SK-N-SH (cell line): ENCODE measurements around the gene GRIK5. TPM values are rescaled to one million over a fixed set of nuclear protein-coding genes. Genes with fewer than 3 reads are reported as not detected.

ENCODE experiments used
- CTCF ChIA-PET: fragments of 300-600, 350-600 bp; formaldehyde crosslinking; extraction: SDS; loops from one replicate; lab custom pipeline; 2021; lab: Yijun Ruan, JAX
- POLR2A ChIA-PET: fragments of 350-600 bp; sonication (Branson Sonifier 250); formaldehyde crosslinking; extraction: SDS; loops from one replicate; lab custom pipeline; 2020; ENCODE audit warnings: antibody characterized with exemption, inconsistent platforms; lab: Yijun Ruan, JAX
- DNase-seq: peaks from one replicate; pipeline ENCODE4 v3.0.0; 2012
- H2AFZ ChIP-seq: fragments of 200-600 bp; sonication (generic); 2 replicates; pipeline ENCODE4 v1.8.1; 2016; ENCODE audit warnings: antibody characterized with exemption, mild to moderate bottlenecking, low read depth
- H3F3A ChIP-seq: fragments of 200-600 bp; sonication (generic); replicated peaks from 2 replicates; pipeline ENCODE3; 2016; ENCODE audit warnings: antibody characterized with exemption, mild to moderate bottlenecking; ENCODE audit not compliant: insufficient read depth
- H3K27ac ChIP-seq, 2 experiments: fragments of 200-500 bp in 1 of 2; fragments of 200-600 bp in 1 of 2; sonication (Bioruptor generic) in 1 of 2; sonication (generic), shearing (Covaris generic) in 1 of 2; 2 replicates each; pipeline versions ENCODE4 v1.5.1 to v1.6.1; 2014 to 2016; ENCODE audit warnings: low read depth in 2 of 2, inconsistent platforms in 1 of 2, low read length in 1 of 2, mild to moderate bottlenecking in 1 of 2, mixed read lengths in 1 of 2
- H3K27me3 ChIP-seq: fragments of 200-600 bp; sonication (generic), shearing (Covaris generic); 2 replicates; pipeline ENCODE4 v1.6.1; 2016; ENCODE audit warnings: mixed run types; ENCODE audit not compliant: insufficient read depth
- H3K36me3 ChIP-seq, 2 experiments: fragments of 200-500 bp in 1 of 2; fragments of 200-600 bp in 1 of 2; sonication (Bioruptor generic) in 1 of 2; sonication (generic) in 1 of 2; replicated peaks in 1 of 2; 2 replicates each; pipeline versions ENCODE3 to v1.5.1; 2014 to 2016; ENCODE audit warnings: low read length in 1 of 2, mild to moderate bottlenecking in 1 of 2; ENCODE audit not compliant: insufficient read depth in 2 of 2, control insufficient read depth in 1 of 2
- H3K4me1 ChIP-seq, 2 experiments: fragments of 200-500 bp in 1 of 2; fragments of 200-600 bp in 1 of 2; sonication (Bioruptor generic) in 1 of 2; sonication (generic), shearing (Covaris generic) in 1 of 2; 2 replicates each; pipeline versions ENCODE4 v1.5.1 to v1.6.1; 2014 to 2016; ENCODE audit warnings: low read depth in 1 of 2, low read length in 1 of 2, mixed run types in 1 of 2; ENCODE audit not compliant: insufficient read depth in 2 of 2, control insufficient read depth in 1 of 2
- H3K4me2 ChIP-seq: fragments of 200-600 bp; sonication (generic), shearing (Covaris generic); 2 replicates; pipeline ENCODE4 v1.6.1; 2017; ENCODE audit warnings: mixed run types
- H3K4me3 ChIP-seq, 2 experiments: fragments of 200-500 bp in 1 of 2; fragments of 200-600 bp in 1 of 2; sonication (Bioruptor generic) in 1 of 2; sonication (generic), shearing (Covaris generic) in 1 of 2; 2 replicates each; pipeline versions ENCODE4 v1.5.1 to v1.8.1; 2014 to 2016; ENCODE audit warnings: low read depth in 2 of 2, inconsistent platforms in 1 of 2, low read length in 1 of 2, mild to moderate bottlenecking in 1 of 2, mixed read lengths in 1 of 2, moderate library complexity in 1 of 2
- H3K79me2 ChIP-seq: fragments of 200-600 bp; sonication (generic); 2 replicates; pipeline ENCODE4 v1.8.1; 2017; ENCODE audit warnings: mild to moderate bottlenecking; ENCODE audit not compliant: insufficient read depth
- H3K9ac ChIP-seq: fragments of 200-600 bp; sonication (generic); 2 replicates; pipeline ENCODE4 v1.6.1; 2017; ENCODE audit warnings: mixed run types
- H3K9me2 ChIP-seq: fragments of 200-600 bp; sonication (generic); 2 replicates; pipeline ENCODE4 v1.6.1; 2017; ENCODE audit warnings: mixed run types
- H3K9me3 ChIP-seq: fragments of 200-600 bp; sonication (generic); 2 replicates; pipeline ENCODE4 v1.6.1; 2017; ENCODE audit warnings: mixed run types, mild to moderate bottlenecking, moderate library complexity
- H4K20me1 ChIP-seq: fragments of 200-600 bp; sonication (generic); 2 replicates; pipeline ENCODE4 v1.6.1; 2017; ENCODE audit warnings: mild to moderate bottlenecking, mixed run types; ENCODE audit not compliant: insufficient read depth
- CHD2 ChIP-seq: fragments of 150-350 bp; IDR thresholded peaks from 2 replicates; pipeline ENCODE4 v1.6.1; 2018; ENCODE audit warnings: low read length; ENCODE audit not compliant: partially characterized antibody
- FOXM1 ChIP-seq: IDR thresholded peaks from 2 replicates; pipeline ENCODE4 v1.4.0; 2012; ENCODE audit warnings: low read depth, mild to moderate bottlenecking
- NFIC ChIP-seq: IDR thresholded peaks from 2 replicates; pipeline ENCODE4 v1.4.0; 2012; ENCODE audit warnings: borderline replicate concordance
- RAD21 ChIP-seq: IDR thresholded peaks from 2 replicates; pipeline ENCODE4 v1.6.1; 2012; ENCODE audit warnings: mild to moderate bottlenecking, low read length
- RFX5 ChIP-seq: IDR thresholded peaks from 2 replicates; pipeline ENCODE4 v1.6.1; 2012; ENCODE audit warnings: mild to moderate bottlenecking, improper control_type of control experiment, low read length
- SIN3A ChIP-seq: IDR thresholded peaks from 2 replicates; pipeline ENCODE4 v1.6.1; 2012; ENCODE audit warnings: low read depth, mild to moderate bottlenecking, low read length, moderate library complexity, borderline replicate concordance
- WGBS: methylation state at CpG from one replicate; pipeline ENCODE4 v1.1.6; 2017; ENCODE audit warnings: low lambda C conversion rate; 5-methylcytosine and 5-hydroxymethylcytosine counted together
- polyA plus RNA-seq, 3 experiments: library from polyadenylated mRNA; depleted of rRNA; stranded (reverse); fragments of >200 nt; gene quantifications; 2 replicates each; pipeline ENCODE4 v1.2.3, GENCODE V29; 2012
- TF ChIP-seq, protein P1 (sequence below): fragments of 150-350 bp; IDR thresholded peaks from 2 replicates; pipeline ENCODE4 v1.6.1; 2016; ENCODE audit warnings: mild to moderate bottlenecking, low read depth, low read length
- TF ChIP-seq, protein P2 (sequence below): IDR thresholded peaks from 2 replicates; pipeline ENCODE4 v1.6.1; 2012; ENCODE audit warnings: mild to moderate bottlenecking, low read depth, low read length, moderate library complexity

The GRIK5 gene
- polyA plus RNA-seq, 1 of the 3 experiments (the other 2 are of a cell fraction): 2.4 TPM

DNA sequence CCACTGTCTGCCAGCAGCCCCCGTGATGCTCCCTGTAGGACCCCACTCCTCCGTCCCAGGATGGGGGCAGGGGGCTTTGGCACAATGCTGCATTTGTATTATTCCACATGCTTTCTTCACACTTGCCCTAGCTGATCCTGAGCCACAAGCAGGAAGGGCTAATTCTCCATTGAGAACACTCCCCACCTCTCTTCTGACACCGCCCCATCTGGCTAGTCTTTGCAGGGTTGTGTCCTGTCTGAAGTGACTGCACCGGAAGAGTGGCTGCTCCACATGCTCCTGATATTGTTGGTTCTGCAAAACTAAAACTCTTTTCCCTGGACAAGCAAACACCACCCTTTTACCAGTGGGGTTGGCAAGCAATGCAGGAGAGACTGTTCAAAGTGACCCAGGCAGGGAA, 23.9 kb upstream of the GRIK5 start:
- Histone ChIP-seq H3K27me3 (no peaks in the 10 kb centered on the region), H3K9me3 (no peaks in the 10 kb centered on the region), H3K4me1 (peaks cover 2 to 8% of the 10 kb centered on the region in 2 experiments; a peak in 3 of 4 replicates), H3K4me3 (no peak overlapping the region), H2AFZ (no peak overlapping the region), H3K79me2 (no peaks in the 10 kb centered on the region), H3F3A (peaks cover 3% of the 10 kb centered on the region), H3K9ac (no peak overlapping the region), H3K27ac (no peak overlapping the region), H3K4me2 (no peak overlapping the region), H3K9me2 (no peaks in the 10 kb centered on the region), H3K36me3 (no peaks in the 10 kb centered on the region), H4K20me1 (no peaks in the 10 kb centered on the region)
- no peak for DNase-seq
- ChIA-PET POLR2A (no interaction called here), CTCF (interaction anchor here (2.3 to 5.1 kb wide), 2 partner anchors 12 to 14 kb away, joined by 6 to 27 read pairs; no protein-coding TSS in a partner anchor)
- TF ChIP-seq, protein P1, sequence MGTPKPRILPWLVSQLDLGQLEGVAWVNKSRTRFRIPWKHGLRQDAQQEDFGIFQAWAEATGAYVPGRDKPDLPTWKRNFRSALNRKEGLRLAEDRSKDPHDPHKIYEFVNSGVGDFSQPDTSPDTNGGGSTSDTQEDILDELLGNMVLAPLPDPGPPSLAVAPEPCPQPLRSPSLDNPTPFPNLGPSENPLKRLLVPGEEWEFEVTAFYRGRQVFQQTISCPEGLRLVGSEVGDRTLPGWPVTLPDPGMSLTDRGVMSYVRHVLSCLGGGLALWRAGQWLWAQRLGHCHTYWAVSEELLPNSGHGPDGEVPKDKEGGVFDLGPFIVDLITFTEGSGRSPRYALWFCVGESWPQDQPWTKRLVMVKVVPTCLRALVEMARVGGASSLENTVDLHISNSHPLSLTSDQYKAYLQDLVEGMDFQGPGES: no peak
- WGBS: 77% methylated on average over 4 of the region's 4 CpGs

DNA sequence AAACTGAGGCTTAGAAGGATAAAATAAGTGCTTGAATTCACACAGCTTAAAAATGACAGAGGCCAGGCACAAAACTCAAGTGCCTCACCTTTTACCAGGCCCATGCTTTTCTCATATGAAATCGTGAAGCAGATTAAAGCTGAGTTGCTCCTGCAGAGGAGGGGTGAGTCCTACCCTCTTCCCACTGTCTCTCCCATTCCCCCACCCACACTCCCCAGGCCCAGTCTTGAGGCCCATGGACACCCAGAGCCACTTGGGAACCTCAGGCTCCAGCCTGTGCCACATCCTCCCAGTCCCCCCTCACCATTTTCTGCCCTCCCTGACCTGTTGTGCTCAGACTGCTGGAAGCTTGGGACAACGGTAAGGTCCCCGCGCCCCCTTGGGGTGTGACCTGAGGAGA, 23.5 kb upstream of the GRIK5 start:
- ChIA-PET CTCF (interaction anchor here (5.1 kb wide), 1 partner anchor 15 kb away, joined by 27 read pairs; no protein-coding TSS in a partner anchor), POLR2A (no interaction called here)
- no peaks in the 10 kb centered on the region for H3K36me3 ChIP-seq
- peaks cover 5 to 6% of the 10 kb centered on the region in 2 experiments; a peak in 3 of 4 replicates for H3K4me1 ChIP-seq
- no peaks in the 10 kb centered on the region for H3K9me2 ChIP-seq
- H3K27me3 ChIP-seq: no peaks in the 10 kb centered on the region
- TF ChIP-seq RFX5 (no peak), SIN3A (no peak), NFIC (no peak), CHD2 (no peak), FOXM1 (no peak), RAD21 (no peak)
- TF ChIP-seq, protein P2, sequence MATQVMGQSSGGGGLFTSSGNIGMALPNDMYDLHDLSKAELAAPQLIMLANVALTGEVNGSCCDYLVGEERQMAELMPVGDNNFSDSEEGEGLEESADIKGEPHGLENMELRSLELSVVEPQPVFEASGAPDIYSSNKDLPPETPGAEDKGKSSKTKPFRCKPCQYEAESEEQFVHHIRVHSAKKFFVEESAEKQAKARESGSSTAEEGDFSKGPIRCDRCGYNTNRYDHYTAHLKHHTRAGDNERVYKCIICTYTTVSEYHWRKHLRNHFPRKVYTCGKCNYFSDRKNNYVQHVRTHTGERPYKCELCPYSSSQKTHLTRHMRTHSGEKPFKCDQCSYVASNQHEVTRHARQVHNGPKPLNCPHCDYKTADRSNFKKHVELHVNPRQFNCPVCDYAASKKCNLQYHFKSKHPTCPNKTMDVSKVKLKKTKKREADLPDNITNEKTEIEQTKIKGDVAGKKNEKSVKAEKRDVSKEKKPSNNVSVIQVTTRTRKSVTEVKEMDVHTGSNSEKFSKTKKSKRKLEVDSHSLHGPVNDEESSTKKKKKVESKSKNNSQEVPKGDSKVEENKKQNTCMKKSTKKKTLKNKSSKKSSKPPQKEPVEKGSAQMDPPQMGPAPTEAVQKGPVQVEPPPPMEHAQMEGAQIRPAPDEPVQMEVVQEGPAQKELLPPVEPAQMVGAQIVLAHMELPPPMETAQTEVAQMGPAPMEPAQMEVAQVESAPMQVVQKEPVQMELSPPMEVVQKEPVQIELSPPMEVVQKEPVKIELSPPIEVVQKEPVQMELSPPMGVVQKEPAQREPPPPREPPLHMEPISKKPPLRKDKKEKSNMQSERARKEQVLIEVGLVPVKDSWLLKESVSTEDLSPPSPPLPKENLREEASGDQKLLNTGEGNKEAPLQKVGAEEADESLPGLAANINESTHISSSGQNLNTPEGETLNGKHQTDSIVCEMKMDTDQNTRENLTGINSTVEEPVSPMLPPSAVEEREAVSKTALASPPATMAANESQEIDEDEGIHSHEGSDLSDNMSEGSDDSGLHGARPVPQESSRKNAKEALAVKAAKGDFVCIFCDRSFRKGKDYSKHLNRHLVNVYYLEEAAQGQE: no peak
- no peak overlapping the region for H3K9ac ChIP-seq
- H2AFZ ChIP-seq: no peak overlapping the region
- DNase-seq: no peak
- H3K4me3 ChIP-seq: no peak overlapping the region
- H3K79me2 ChIP-seq: no peaks in the 10 kb centered on the region
- H3F3A ChIP-seq: peaks cover 6% of the 10 kb centered on the region
- no peak overlapping the region for H3K27ac ChIP-seq
- H4K20me1 ChIP-seq: no peaks in the 10 kb centered on the region
- no peak overlapping the region for H3K4me2 ChIP-seq
- 74% methylated on average over 4 of the region's 4 CpGs for WGBS
- H3K9me3 ChIP-seq: no peaks in the 10 kb centered on the region
